DOHH2 (cell line): ENCODE results near the gene ZNF286A.
"Not testable (repeated sequence)": the region's sequence is repeated elsewhere in the genome, so short reads cannot be mapped to it uniquely, and the experiment has no call there.

Source experiments
- H3F3A ChIP-seq: fragments of 200-600 bp; sonication (generic), shearing (Covaris generic); 2 replicates; pipeline ENCODE4 v1.6.0; 2016; ENCODE audit warnings: antibody characterized with exemption, mild to moderate bottlenecking; ENCODE audit not compliant: control insufficient read depth, insufficient read depth
- H3K27ac ChIP-seq: fragments of 200-600 bp; sonication (generic); 2 replicates; pipeline ENCODE4 v1.5.1; 2014; ENCODE audit warnings: low read depth, mild to moderate bottlenecking, low read length, moderate library complexity
- H3K27me3 ChIP-seq: fragments of 200-600 bp; sonication (generic); 2 replicates; pipeline ENCODE4 v1.6.1; 2014; ENCODE audit warnings: mild to moderate bottlenecking, low read length, mixed read lengths; ENCODE audit not compliant: control insufficient read depth
- H3K36me3 ChIP-seq: fragments of 200-600 bp; sonication (generic); 2 replicates; pipeline ENCODE4 v1.6.1; 2014; ENCODE audit warnings: mild to moderate bottlenecking, low read length, moderate library complexity, mixed read lengths; ENCODE audit not compliant: control insufficient read depth
- H3K4me1 ChIP-seq: fragments of 200-600 bp; sonication (generic); 2 replicates; pipeline ENCODE4 v1.6.1; 2014; ENCODE audit warnings: mild to moderate bottlenecking, low read length, mixed read lengths; ENCODE audit not compliant: control insufficient read depth
- H3K4me2 ChIP-seq: fragments of 200-600 bp; sonication (generic); 2 replicates; pipeline ENCODE4 v1.6.0; 2014; ENCODE audit warnings: mild to moderate bottlenecking, low read length, moderate library complexity
- H3K4me3 ChIP-seq: fragments of 200-600 bp; sonication (generic); 2 replicates; pipeline ENCODE4 v1.5.1; 2014; ENCODE audit warnings: mild to moderate bottlenecking, low read length, mixed read lengths
- H3K79me2 ChIP-seq: fragments of 200-600 bp; sonication (generic); 2 replicates; pipeline ENCODE4 v1.6.1; 2014; ENCODE audit warnings: mild to moderate bottlenecking, low read length, mixed read lengths; ENCODE audit not compliant: control insufficient read depth
- H3K9me2 ChIP-seq: fragments of 200-600 bp; sonication (generic); replicated peaks from 2 replicates; pipeline ENCODE4 v1.6.1; 2014; ENCODE audit warnings: mild to moderate bottlenecking, low read length, mixed read lengths; ENCODE audit not compliant: control insufficient read depth
- H3K9me3 ChIP-seq: fragments of 200-600 bp; sonication (generic); 2 replicates; pipeline ENCODE4 v1.6.1; 2014; ENCODE audit warnings: antibody characterized with exemption, low read length, mixed read lengths; ENCODE audit not compliant: control insufficient read depth, insufficient read depth
- H4K20me1 ChIP-seq: fragments of 200-600 bp; sonication (generic); 2 replicates; pipeline ENCODE4 v1.6.0; 2014; ENCODE audit warnings: low read depth, mild to moderate bottlenecking, antibody characterized with exemption, low read length, moderate library complexity; ENCODE audit not compliant: control insufficient read depth, insufficient read depth
- EZH2phosphoT487 ChIP-seq: fragments of 200-600 bp; sonication (generic); IDR thresholded peaks from 2 replicates; pipeline ENCODE4 v1.6.1; 2017; ENCODE audit warnings: borderline replicate concordance, mild to moderate bottlenecking, antibody characterized with exemption, low read length, moderate library complexity, mixed read lengths
- TF ChIP-seq, protein P1 (sequence below): fragments of 200-600 bp; sonication (generic); IDR thresholded peaks from one replicate; pipeline ENCODE4 v1.5.1; 2014; ENCODE audit warnings: antibody characterized with exemption, mild to moderate bottlenecking, low read depth, low read length; ENCODE audit not compliant: poor library complexity, severe bottlenecking

Gene ZNF286A

DNA sequence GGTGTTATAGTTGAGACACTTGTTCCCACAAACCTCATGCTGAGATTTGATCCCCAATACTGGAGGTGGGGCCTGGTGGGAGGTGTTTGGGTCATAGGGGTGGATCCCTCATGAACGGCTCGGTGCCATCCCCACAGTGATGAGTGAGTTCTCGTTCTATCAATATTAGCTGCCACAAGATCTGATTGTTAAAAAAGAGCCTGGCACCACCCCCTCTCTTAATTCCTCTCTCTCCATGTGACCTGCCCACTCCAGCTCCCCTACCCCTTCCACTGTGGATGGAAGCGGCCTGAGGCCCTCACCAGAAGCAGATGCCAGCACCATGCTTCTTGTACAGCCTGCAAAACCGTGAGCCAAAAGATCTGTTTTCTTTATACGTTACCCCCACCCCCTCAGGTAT lies 46.6 kb upstream of the ZNF286A start:
- H3K4me1 ChIP-seq, result peaks cover 7% of the 10 kb centered on the region
- no peak overlapping the region for H3K27ac ChIP-seq
- no peaks in the 10 kb centered on the region for H3K79me2 ChIP-seq
- no peak overlapping the region for H3K4me3 ChIP-seq
- no peaks in the 10 kb centered on the region for H3K9me3 ChIP-seq
- TF ChIP-seq, protein P1, sequence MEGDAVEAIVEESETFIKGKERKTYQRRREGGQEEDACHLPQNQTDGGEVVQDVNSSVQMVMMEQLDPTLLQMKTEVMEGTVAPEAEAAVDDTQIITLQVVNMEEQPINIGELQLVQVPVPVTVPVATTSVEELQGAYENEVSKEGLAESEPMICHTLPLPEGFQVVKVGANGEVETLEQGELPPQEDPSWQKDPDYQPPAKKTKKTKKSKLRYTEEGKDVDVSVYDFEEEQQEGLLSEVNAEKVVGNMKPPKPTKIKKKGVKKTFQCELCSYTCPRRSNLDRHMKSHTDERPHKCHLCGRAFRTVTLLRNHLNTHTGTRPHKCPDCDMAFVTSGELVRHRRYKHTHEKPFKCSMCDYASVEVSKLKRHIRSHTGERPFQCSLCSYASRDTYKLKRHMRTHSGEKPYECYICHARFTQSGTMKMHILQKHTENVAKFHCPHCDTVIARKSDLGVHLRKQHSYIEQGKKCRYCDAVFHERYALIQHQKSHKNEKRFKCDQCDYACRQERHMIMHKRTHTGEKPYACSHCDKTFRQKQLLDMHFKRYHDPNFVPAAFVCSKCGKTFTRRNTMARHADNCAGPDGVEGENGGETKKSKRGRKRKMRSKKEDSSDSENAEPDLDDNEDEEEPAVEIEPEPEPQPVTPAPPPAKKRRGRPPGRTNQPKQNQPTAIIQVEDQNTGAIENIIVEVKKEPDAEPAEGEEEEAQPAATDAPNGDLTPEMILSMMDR, result no peak
- TF ChIP-seq EZH2phosphoT487, result no peak
- no peaks in the 10 kb centered on the region for H3K36me3 ChIP-seq
- H3K27me3 ChIP-seq, result no peaks in the 10 kb centered on the region
- no peak overlapping the region for H3K4me2 ChIP-seq
- no peaks in the 10 kb centered on the region for H3F3A ChIP-seq
- H4K20me1 ChIP-seq, result no peaks in the 10 kb centered on the region
- H3K9me2 ChIP-seq, result no peaks in the 10 kb centered on the region

DNA sequence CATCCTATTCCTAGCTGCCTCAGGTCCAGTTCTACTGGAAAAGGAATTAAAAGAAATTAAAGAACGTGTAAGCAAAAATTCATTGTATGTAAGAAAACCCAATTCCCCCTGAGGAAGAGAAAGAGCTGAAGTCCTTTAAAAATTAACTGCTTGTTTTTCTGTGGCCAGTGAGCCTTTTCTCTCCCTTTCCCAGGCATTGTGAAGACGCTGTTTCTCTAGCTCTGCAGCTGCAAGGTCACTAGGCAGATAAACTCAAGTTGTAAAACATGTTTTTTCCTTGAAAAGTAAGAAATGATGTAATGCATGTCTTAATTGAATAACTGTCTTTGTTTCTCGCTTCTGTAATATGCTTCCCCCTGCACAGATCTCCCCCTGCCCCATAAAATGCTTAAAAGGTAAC lies 45.2 kb upstream of the ZNF286A start:
- not testable (repeated sequence) for H3F3A ChIP-seq, H3K4me1 ChIP-seq, H4K20me1 ChIP-seq

GRCh38 chr17:15654886-15655561 lies 44.5 kb upstream of the ZNF286A start:
- no peaks in the 10 kb centered on the region for H4K20me1 ChIP-seq
- H3K79me2 ChIP-seq, result no peaks in the 10 kb centered on the region
- no peaks in the 10 kb centered on the region for H3F3A ChIP-seq
- TF ChIP-seq EZH2phosphoT487, result no peak
- TF ChIP-seq, protein P1, result no peak
- H3K27me3 ChIP-seq, result no peaks in the 10 kb centered on the region
- H3K4me3 ChIP-seq, result no peak overlapping the region
- H3K4me1 ChIP-seq, result peaks cover 7% of the 10 kb centered on the region
- H3K4me2 ChIP-seq, result no peak overlapping the region
- H3K9me3 ChIP-seq, result no peaks in the 10 kb centered on the region
- no peak overlapping the region for H3K27ac ChIP-seq
- H3K36me3 ChIP-seq, result no peaks in the 10 kb centered on the region
- no peaks in the 10 kb centered on the region for H3K9me2 ChIP-seq

More for the DNA sequence above, 45.2 kb upstream of the ZNF286A start:
- H3K4me3 ChIP-seq, H3K9me2 ChIP-seq, H3K36me3 ChIP-seq, H3K27ac ChIP-seq, H3K27me3 ChIP-seq, H3K9me3 ChIP-seq, H3K79me2 ChIP-seq, H3K4me2 ChIP-seq: not testable (repeated sequence)

DNA sequence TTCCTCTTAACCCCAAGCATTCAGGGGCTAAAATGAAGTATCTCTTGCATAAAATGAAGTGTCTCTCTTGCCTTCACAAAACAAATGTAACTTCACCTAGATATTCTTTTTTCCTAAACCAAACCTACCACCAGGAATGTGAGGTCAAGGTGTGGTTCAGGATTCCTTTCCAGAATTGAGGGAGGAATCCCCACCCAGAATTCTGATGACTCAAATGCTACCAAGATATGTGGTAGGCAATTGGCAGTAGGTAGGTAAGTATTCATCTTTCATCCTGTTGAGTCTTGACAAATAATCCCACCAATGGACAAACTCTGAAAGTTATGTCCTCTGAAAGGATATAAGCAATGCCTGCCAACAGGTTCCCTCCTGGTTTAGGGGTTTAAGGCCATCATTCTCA lies 41.7 kb upstream of the ZNF286A start:
- no peaks in the 10 kb centered on the region for H3F3A ChIP-seq
- no peaks in the 10 kb centered on the region for H3K36me3 ChIP-seq
- H3K9me3 ChIP-seq, result no peaks in the 10 kb centered on the region
- H3K9me2 ChIP-seq, result no peaks in the 10 kb centered on the region
- no peaks in the 10 kb centered on the region for H3K4me1 ChIP-seq
- H3K27me3 ChIP-seq, result no peaks in the 10 kb centered on the region
- H3K4me2 ChIP-seq, result no peak overlapping the region
- H3K27ac ChIP-seq, result no peak overlapping the region
- H3K4me3 ChIP-seq, result no peak overlapping the region
- H3K79me2 ChIP-seq, result no peaks in the 10 kb centered on the region
- H4K20me1 ChIP-seq, result no peaks in the 10 kb centered on the region
- TF ChIP-seq EZH2phosphoT487, result no peak
- TF ChIP-seq, protein P1, result no peak
